HG03280 (cell line): ENCODE measurements around the gene KRTAP12-1.

ENCODE experiments used
- ATAC-seq: cut with Tn5 transposase; IDR thresholded peaks from one replicate; pipeline ENCODE4 v1.9.1; 2021; ENCODE audit warnings: mild to moderate bottlenecking, moderate library complexity; ENCODE audit not compliant: unreplicated experiment

KRTAP12-1 gene

DNA sequence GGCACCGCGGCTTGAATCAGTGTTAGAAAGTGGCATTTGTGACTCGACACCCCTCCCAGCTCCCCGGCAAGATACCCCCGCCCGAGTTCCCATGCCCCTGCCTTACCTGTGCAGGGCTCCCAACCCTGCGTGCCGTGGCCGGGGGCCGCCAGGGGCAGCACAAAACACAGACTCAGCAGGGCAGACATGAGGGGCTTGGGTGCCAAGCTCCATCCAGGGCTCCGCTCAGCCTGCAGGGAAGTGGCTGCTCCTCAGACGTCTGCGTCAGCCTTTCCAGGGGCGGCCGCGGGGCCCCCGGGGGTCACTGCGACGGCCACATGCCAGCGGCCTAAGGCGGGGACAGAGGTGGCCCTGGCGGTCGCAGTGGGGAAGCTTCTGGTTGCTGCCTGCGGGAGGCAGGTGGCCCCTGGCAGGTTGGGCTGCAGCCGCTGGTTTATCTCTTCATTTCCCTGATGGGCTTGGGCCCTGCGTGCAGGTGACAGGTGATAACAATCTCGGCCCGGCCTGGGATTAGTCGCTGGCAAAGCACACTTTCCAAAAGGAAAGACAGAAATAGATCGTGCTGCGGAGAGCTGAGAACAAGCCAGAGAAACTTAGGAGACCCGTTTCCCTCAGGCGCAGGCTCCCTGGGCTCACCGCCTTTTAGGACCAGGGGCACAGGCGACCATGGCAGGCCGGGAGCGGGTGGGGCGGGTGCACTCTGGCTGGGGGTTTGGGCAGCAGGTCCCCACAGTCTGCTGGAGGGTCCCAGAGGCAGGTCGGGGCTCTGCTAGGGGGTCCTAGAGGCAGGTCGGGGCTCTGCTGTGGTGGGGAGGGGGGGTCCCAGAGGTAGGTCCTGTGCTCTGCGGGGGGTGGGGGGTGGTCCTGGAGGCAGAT, 29.6 kb upstream of the KRTAP12-1 start, which contains the start of gene TSPEAR:
Gene TSPEAR, minus strand, starts transcription at position 246 of the 876 bp plus-strand sequence. Its CDS starts 58 bp downstream, at position 188.
- ATAC-seq = no peak

DNA sequence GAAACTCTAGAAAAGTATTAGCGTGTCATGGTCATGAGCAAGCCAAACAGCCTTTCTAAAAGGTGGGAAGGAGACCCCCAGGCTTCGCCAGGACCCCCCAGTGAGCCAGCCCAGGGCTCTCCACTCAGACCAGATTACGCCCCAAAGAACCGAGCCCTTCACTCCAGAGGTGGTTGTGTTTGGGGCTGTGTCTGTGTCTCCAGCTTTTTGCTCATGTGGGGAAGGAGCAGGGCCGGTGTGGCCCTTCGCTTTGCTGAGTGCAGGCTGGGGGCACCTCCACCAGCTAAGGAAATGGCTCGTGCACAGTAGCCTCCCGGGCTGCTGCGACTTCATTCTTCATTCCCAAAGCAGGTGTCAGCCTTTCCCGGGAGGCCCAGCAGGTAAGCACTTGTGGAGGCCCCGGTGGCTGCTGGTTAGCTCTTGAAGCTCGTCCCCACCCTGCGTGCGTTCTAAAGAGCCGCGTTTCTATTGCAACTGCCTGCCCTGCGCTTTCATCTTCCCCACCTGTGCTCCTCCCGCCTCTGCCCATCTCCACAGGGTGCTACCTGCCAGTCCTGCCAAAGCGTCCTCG, 28.9 kb upstream of the KRTAP12-1 start:
- ATAC-seq = no peak

DNA sequence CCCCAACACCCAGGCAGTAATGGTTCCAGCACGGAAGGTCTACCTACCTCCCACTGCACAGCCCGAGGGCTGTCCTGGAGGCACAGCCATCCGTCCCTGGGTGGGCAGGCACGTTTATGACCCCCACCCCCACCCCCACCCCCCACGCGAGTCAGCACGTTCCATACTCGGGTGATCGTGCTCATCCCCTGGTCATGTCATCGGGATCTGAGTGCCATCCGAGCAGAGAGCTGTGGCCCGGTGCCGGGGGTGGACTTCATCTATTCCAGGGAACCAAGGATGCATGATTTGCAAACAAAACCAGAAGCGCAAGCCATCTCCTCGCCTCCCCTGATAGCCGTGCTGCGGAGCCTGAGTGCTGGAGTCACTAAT, 28.3 kb upstream of the KRTAP12-1 start:
- ATAC-seq = no peak

DNA sequence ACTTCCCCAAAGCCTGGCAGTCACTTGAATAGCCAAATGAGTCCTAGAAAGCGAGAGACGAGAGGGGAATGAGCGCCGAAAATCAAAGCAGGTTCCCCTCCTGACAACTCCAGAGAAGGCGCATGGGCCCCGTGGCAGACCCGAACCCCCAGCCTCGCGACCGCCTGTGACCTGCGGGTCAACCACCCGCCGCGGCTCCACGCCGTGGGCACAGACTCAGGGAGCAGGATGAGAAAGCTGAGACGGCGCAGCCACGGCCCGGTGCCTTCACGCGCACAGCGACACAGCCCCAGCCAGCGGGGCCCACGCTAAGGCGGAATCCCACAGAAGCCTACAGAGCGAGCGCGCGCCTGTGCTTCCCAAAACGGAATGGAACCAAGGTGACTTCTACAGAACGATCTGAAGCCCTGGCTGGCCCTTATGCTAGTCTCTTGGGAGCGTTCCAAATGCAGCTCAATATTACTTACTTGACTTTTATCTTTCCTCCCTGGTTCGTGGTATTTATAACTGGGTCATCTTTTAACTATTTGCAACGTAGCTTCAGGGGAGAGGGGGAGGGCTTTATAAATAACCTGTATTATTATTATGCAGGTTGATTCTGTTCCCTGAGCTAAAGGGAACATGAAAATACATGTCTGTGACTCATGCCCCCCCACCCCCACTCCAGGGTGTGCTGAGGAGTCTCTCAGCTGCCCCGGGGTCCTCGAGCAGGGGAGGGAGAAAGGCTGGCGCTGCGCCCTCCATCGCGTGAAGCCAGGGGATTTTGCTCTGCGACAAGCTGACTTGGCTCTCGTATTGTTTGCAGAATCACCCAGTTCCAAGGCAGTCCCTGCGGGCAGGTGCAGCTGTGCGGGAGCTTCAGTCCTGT, 27.7 kb upstream of the KRTAP12-1 start:
- no peak for ATAC-seq

DNA sequence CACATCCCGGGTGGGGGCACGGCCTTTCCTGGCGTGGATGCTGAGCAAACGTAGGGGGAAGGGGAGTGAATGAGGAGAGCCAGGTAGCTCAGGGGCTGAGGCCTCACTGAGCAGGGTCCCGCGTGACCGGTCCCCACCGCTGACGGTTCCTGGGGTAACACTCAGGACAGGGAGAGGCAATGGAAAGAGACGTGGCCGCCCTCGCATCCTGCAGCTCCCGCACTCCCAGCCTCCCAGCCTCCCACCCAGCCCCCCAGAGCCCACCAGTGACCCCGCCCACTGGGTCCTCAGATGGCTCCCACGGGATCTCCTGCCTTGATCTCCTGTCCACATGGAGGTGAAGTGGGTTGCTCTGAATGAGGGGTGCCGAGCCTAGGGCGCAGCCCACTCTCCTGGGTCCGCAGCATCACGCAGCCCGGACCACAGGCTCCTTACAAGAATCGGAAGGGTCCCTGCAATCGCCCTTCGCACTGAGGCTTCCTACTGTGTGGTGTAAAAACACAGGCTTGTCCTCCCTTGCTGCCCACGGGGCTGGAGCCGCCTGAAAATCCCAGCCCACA, 27.0 kb upstream of the KRTAP12-1 start:
- no peak for ATAC-seq

DNA sequence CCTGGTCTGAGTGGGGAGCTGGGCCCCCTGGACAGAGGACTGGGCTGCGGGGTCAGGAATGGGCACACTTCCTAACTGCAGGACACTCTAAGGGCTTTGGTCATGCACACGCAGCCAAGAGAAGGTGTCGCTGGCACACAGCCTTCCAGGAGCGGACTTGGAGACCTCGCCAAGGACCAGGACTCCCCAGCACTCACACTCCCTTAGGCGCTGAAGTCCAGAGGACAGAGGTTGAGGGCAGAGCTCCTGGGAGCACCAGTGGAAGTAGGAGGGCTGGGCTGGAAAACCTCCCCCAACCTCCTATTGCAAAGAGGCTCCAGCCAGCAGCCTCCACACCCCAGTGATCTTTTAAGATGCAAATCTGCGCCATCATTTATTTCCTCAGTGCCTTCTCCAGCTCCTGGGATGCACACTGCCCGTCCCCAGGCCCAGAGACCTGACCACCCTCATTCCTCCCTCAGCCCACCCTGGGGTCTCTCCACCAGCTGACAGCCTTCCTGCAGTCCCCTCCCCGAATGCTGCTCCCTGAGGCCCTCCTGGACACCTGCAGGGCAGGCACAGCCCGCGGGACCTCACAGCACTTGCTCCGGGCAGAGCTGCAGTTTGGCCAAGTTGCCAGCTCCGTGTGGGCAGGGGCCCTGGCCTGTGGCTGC, 26.4 kb upstream of the KRTAP12-1 start:
- ATAC-seq = no peak

DNA sequence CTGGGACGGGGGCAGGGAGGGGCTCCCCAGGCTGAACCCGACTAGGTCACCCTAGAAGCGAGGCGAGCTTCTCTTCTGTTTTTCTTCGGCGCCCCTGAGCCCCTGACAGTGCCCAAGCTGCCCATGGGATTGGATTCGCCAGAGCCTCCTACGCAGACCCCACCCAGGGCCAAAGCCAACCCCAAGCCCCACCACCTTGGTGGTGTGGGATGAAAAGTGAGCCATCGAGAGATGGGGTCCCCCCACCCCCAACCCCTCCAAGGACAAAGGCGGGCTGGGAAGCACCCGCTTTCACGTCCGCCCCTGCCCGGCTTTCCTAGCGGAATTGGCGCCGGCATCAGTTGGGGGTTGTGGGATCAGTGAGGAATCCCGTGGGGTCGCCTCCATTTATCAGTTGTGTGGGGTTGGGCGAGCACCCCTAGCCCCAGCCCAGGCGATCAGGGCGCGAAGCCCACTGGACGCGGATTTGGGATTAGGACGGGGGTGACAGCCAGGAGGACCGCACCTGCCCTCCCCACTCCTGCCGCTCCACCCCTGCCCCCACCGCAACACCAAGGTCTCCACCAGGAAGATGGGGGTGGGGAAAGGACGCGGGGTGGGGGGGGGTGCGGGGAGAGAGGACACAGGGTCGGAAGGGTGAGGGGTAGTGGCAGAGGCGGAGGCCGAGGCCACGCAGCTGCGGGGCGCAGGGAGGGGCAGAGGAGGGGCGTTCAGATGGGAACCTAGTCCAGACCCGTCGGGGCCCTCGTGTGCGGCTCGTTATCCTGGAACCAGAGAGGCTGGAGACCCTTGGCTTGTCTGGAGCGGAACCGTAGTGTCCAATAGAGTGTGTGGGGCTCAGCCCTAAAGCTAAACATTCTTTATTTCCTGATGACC, 25.0 kb upstream of the KRTAP12-1 start:
- no peak for ATAC-seq

DNA sequence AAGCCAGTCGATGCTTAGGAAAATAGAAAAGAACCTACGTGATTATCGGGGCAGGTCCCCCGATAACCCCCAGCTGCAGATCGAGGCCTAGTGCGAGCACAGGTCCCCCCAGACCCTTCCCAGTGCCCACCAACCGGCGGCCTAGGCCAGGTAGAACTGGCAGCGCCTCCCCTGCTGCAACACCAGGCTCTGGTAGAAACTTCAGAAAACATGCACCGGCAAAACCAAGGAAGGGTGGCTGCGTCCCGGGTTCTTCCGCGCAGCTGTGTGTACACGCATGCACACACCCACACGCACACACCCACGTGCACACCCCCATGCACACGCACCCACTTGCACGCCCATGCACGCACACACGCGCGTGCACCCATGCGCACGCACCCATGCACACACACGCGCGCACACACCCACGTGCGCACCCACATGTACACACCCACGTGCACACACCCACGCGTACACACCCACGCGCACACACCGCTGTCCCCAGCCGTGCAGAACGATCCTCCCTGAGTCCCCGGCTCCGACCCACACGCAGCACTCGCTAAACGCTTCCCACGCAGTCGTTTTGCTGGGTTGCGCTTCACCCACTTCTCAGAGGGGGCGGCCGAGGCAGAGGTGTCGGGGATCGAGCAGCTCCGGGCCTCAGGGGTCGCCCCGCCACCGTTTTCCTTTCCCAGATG, 24.2 kb upstream of the KRTAP12-1 start:
- no peak for ATAC-seq

DNA sequence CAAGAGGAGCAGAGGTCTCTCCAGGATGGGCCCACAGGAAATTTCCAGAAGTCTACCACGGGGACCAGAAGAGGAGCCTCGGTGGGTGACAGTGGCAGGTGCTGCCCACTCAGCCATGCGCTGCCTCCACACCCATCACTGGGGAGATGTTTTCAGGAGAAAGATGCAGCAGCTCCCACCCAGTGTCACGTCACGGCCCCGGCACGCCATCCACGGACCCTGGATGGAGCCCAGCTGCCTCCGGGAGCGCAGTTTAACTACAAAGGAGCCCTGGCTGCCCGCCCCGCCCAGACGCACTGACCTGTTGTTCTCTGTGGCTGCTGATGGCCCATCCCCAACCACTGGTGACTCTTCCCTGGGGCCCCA, 22.7 kb upstream of the KRTAP12-1 start:
- ATAC-seq = no peak

DNA sequence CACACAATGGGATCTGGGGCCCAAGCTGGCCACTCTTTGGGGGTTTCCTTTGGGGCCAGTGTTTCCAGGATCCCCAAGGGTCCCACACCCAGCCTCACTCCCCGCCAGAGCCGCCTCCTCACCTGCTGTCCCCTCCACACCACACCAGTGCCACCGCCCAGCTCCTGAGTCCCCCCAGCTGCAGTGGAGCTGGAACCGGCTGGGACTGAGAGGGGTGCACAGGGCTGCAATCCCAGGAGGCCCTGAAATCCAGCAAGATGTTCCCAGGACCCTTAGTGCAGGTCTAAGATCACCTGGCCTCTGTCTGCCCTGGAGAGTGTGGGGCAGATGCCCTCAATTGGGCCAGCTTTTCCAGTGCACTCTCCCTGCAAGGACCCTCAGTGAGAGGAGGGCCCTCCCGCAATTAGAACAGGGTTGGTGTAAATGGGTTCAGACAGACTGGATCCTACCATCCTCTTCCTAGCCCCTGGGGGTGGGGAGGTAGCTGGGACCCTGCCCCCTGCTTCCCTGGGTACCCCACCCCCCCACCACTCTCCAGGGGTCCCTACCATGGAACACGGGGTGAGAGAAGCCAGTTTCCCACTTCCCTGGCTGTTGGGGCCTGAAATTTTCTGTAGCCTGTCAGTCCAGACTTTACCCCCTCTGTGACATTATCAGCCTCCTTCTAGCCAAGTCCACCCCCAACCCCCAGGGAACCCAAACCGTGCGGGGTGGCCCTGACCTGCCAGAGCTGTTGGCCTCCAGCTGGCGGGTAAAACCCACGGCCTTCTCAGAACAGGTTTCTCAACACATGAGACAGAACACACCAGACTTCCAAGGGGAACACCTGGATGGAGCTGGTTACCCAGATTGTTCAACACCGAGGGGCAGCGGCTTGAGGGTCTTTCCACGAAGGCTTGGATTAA, 22.0 kb upstream of the KRTAP12-1 start:
- ATAC-seq = no peak

DNA sequence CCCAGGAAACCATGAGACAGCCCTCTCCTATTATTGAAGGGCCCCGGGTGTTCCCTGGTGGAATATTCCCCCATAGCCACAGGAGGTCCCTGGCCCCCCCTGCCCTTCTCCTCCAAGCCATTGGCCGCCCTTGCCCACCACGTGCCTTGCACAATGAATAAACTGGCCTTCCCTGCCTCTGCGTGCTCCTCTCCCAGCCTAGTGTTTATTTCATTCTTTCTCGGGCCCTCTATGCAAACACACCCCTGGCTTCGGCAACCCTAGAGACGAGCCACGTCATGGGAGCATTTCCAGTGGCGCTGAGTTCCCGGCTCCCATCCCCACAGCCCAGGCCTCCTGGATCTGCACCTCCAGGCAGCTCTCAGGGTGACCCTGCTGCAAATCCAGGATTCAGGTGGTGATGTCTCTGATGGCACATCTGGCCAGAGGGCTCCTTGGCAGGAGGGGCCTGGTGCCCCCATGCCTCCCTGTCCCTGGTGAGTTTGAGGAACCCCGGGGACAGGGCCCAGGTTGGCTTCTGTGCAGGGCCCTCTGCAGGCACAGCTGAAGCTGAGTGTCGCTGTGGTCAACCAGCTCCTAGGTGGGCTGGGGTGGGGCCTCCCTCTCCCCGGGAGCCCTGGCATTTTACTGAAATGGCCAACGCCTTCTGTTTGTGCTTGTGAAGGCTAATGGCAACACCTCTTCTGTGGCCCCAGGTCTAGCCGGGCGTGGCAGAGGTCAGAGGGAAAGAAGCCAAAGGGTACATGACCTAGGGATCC, 21.2 kb upstream of the KRTAP12-1 start:
- ATAC-seq = no peak

DNA sequence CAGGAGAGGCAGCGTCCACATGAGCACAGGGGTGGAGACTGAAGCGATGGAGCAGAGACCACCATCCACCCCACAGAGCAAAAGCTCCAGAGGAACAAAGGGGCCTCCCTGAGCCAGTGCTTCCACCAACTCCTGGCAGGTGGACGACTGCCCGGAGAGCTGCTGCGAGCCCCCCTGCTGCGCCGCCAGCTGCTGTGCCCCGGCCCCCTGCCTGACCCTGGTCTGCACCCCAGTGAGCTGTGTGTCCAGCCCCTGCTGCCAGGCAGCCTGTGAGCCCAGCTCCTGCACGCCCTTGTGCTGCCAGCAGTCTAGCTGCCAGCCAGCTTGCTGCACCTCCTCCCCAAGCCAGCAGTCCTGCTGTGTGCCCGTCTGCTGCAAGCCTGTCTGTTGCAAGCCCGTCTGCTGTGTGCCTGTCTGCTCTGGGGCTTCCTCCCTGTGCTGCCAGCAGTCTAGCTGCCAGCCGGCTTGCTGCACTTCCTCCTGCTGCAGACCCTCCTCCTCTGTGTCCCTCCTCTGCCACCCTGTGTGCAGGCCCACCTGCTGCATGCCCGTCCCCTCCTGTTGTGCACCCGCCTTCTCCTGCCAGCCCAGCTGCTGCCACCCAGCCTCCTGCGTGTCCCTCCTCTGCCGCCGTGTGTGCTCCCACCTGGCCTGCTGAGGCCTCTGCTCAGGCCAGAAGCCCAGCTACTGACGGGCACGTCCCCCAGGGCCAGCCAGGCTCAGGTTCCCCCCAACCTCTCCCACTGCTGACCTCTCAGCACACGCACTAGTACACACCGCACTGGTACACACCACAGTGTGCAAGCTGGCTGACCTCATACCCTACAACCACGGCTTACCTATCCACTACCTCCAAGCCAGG, 20.4 kb upstream of the KRTAP12-1 start:
- ATAC-seq = no peak

DNA sequence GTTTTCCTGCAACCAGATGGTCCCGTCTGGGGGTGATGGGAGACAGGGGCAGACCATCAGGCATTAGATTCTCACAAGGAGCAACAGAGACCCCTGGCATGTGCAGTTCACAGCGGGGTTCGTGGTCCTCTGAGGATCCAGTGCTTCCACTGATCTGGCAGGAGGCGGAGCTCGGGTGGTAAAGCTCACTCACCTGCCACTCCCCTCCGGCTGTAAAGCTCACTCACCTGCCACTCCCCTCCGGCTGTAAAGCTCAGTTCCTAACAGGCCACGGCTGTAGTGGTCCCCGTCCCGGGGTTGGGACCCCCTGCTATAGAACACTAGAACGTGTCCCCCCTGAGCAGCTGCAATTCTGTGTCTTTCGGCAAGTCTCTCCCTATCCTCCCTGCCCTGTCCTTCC, 19.6 kb upstream of the KRTAP12-1 start:
- ATAC-seq = no peak

DNA sequence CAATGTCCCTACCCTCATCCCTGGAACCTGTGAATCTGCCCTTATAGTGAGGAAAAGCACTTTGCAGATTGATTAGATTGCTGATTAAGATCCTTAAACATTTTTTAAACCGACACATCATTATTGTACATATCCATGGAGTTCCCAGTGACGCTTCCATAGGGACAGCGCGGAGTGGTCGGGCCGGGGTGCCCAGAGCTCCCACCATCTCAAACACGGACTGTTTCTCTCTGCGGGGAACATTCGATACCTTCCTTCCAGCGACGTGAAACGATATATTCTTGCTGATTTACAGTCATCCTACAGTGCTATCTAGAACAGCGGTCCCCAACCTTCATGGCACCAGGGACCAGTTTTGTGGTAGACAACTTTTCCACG, 19.0 kb upstream of the KRTAP12-1 start:
- ATAC-seq = no peak

DNA sequence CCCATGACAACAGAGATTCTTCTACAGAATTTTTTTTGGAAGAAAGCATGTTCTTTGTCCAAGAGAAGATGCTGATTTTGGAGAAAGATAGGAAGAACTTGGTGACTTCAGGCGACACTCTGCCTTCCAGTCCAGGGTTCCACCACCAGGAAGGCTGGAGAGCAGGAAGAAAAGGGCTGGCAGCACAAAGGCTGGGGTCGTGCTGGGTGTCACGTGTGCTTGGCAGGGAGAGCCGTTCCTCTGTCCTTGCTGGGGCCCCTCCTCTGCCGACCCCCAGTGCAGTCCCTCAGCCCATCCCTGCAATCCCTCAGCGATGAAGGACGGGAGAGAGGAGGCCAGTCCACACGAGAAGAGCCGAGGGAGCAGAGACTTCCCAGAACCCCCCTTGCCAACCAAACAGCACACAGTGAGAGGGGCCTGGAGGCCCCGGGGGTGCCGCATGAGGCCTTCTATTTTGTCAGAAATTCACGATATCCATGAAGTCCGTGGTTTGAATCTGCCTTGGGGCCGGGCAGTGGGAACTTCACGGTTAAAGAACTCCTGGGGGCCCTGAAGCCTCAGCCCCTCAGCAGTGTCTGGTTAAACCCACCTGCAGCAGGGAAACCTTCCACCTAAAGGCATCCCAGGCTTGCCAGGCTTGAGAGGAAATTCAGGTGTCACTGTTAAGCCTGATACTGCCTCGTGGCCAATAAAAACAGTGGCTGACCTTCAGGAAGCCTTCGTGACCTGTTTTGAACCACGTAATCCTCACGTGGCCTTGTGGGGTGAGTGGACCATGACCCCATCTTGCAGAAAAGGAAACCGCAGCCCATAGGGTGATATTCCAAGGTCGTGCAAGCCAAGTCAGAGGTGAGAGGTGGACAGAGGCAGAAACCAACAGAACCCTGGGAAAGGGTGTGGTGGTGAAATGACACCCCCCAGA, 18.4 kb upstream of the KRTAP12-1 start:
- ATAC-seq = no peak
